Stomach (tissue), 9 donors: ENCODE results near the gene DDX51. TPM values are rescaled to one million over a fixed set of nuclear protein-coding genes. Genes with fewer than 3 reads are reported as not detected.
A peak's percentile ranks its signal among the peaks of the same experiment; 100 is the strongest.

Experiments used
- DNase-seq, 2 donors: peaks; one replicate each; pipeline versions ENCODE4 v3.0.0 to v3.0.0-alpha.2; 2013 to 2019
- H3K27ac ChIP-seq, 5 donors: fragments of 200-600 bp in 4 of 5; sonication (generic) in 4 of 5; one replicate each; pipeline ENCODE4 v1.5.1; 2013 to 2019; ENCODE audit warnings: mild to moderate bottlenecking in 1 of 5, moderate library complexity in 1 of 5
- H3K27me3 ChIP-seq, 3 donors: fragments of 200-600 bp; sonication (generic); one replicate each; pipeline ENCODE4 v1.5.1; 2017 to 2019; ENCODE audit warnings: mixed run types in 1 of 3
- H3K36me3 ChIP-seq, 4 donors: fragments of 200-600 bp; sonication (generic); 1 replicate in 3 of 4; 2 replicates in 1 of 4; pipeline ENCODE4 v1.5.1; 2016 to 2019
- H3K4me1 ChIP-seq, 4 donors: fragments of 200-600 bp; sonication (generic); one replicate each; pipeline ENCODE4 v1.5.1; 2016 to 2019
- H3K4me3 ChIP-seq, 4 donors: fragments of 200-600 bp; sonication (generic) in 3 of 4; one replicate each; pipeline ENCODE4 v1.5.1; 2016 to 2019; ENCODE audit warnings: mild to moderate bottlenecking in 1 of 4
- H3K9me3 ChIP-seq, 4 donors: fragments of 200-600 bp; sonication (generic); one replicate each; pipeline ENCODE4 v1.5.1; 2016 to 2019
- EP300 ChIP-seq: sonication (generic); formaldehyde crosslinking; IDR thresholded peaks from one replicate; pipeline ENCODE4 v1.6.1; 2017; ENCODE audit warnings: antibody characterized with exemption
- POLR2A ChIP-seq, 4 donors: fragments of 450-650 bp; IDR thresholded peaks; one replicate each; pipeline ENCODE4 v1.6.1; 2016; ENCODE audit warnings: antibody characterized with exemption in 4 of 4, control low read depth in 2 of 4, mild to moderate bottlenecking in 1 of 4, moderate library complexity in 1 of 4
- POLR2AphosphoS5 ChIP-seq, 3 donors: sonication (generic); formaldehyde crosslinking; IDR thresholded peaks; one replicate each; pipeline ENCODE4 v1.6.1; 2016; ENCODE audit warnings: antibody characterized with exemption in 3 of 3
- WGBS, 5 donors: extraction: QIAGEN DNeasy Blood & Tissue Kit in 3 of 5; methylation state at CpG; one replicate each; pipeline versions ENCODE4 v1.1.5 to v1.1.7; 2013 to 2018; 5-methylcytosine and 5-hydroxymethylcytosine counted together
- intact Hi-C: fragments of 100-400 bp; cut with DNase I; formaldehyde crosslinking; loops from one replicate; pipeline ENCODE4 v1.15.1; 2023; ENCODE audit warnings: low total_unique reads
- polyA plus RNA-seq, 3 donors: library from polyadenylated mRNA; stranded (reverse); fragments of 200-250 nt; gene quantifications; one replicate each; pipeline ENCODE4 v1.2.3, GENCODE V29; 2013
- total RNA-seq, 5 donors: library from RNA; depleted of rRNA; stranded (reverse); fragments of >200 nt; gene quantifications; one replicate each; pipeline versions ENCODE4 v1.1.0 to v1.2.3, GENCODE V29; 2014 to 2016
- TF ChIP-seq, protein P1 (sequence below), 7 experiments: fragments of 450-650 bp in 4 of 7; fragments of 200-600 bp in 3 of 7; sonication (generic) in 3 of 7; IDR thresholded peaks; one replicate each; pipeline ENCODE4 v1.5.1; 2016 to 2019; ENCODE audit warnings: antibody characterized with exemption in 7 of 7, control low read depth in 2 of 7, mild to moderate bottlenecking in 1 of 7
- donor health status: healthy with polysubstance abuse.
- donor health status: Bipolar disorder and iron deficiency.
- donor health status: healthy.

Gene DDX51
- total and polyA plus RNA-seq, 8 donors = 6.6 to 69.5 (median 13.2) TPM

GRCh38 chr12:132147423-132148367, 3.6 kb upstream of the DDX51 start:
- DNase-seq = no peak
- Histone ChIP-seq H3K9me3 (no peaks in the 10 kb centered on the region), H3K27me3 (no peaks in the 10 kb centered on the region), H3K36me3 (peaks cover 13 to 60% (median 53%) of the 10 kb centered on the region in 4 donors), H3K4me3 (no peak overlapping the region), H3K27ac (no peak overlapping the region), H3K4me1 (peaks cover 18 to 40% (median 27%) of the 10 kb centered on the region in 4 donors)
- WGBS, 5 donors = 90 to 94% (median 93%) methylated on average over 8 to 38 of the region's 38 CpGs
- TF ChIP-seq POLR2A (IDR thresholded peaks at IDR 0.05) (no peak), EP300 (no peak), POLR2AphosphoS5 (IDR thresholded peaks at IDR 0.05) (no peak)
- intact Hi-C loops = no loop called here

GRCh38 chr12:132146772-132147422, 2.8 kb upstream of the DDX51 start:
- no peak for DNase-seq
- TF ChIP-seq EP300 (no peak), POLR2A (IDR thresholded peaks at IDR 0.05) (no peak), POLR2AphosphoS5 (IDR thresholded peaks at IDR 0.05) (no peak)
- TF ChIP-seq, protein P1, sequence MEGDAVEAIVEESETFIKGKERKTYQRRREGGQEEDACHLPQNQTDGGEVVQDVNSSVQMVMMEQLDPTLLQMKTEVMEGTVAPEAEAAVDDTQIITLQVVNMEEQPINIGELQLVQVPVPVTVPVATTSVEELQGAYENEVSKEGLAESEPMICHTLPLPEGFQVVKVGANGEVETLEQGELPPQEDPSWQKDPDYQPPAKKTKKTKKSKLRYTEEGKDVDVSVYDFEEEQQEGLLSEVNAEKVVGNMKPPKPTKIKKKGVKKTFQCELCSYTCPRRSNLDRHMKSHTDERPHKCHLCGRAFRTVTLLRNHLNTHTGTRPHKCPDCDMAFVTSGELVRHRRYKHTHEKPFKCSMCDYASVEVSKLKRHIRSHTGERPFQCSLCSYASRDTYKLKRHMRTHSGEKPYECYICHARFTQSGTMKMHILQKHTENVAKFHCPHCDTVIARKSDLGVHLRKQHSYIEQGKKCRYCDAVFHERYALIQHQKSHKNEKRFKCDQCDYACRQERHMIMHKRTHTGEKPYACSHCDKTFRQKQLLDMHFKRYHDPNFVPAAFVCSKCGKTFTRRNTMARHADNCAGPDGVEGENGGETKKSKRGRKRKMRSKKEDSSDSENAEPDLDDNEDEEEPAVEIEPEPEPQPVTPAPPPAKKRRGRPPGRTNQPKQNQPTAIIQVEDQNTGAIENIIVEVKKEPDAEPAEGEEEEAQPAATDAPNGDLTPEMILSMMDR (IDR thresholded peaks at IDR 0.05) = no peak
- H3K4me1 ChIP-seq = peaks cover 19 to 48% (median 35%) of the 10 kb centered on the region in 4 donors
- H3K36me3 ChIP-seq = peaks cover 12 to 59% (median 52%) of the 10 kb centered on the region in 4 donors
- H3K4me3 ChIP-seq = no peak overlapping the region
- H3K27me3 ChIP-seq = no peaks in the 10 kb centered on the region
- no peaks in the 10 kb centered on the region for H3K9me3 ChIP-seq
- WGBS, 5 donors = 88 to 93% (median 90%) methylated on average over 16 to 19 of the region's 19 CpGs
- H3K27ac ChIP-seq = no peak overlapping the region
- intact Hi-C loops = no loop called here

- intact Hi-C loops = no loop called here
- Histone ChIP-seq H3K36me3 (peaks cover 14 to 59% (median 52%) of the 10 kb centered on the region in 4 donors), H3K9me3 (no peaks in the 10 kb centered on the region), H3K27me3 (no peaks in the 10 kb centered on the region), H3K4me3 (no peak overlapping the region), H3K4me1 (peaks cover 19 to 48% (median 36%) of the 10 kb centered on the region in 4 donors), H3K27ac (no peak overlapping the region)
- no peak for DNase-seq
- 95 to 97% (median 95%) methylated on average over 24 of the region's 24 CpGs for WGBS, 5 donors
- no peak for TF ChIP-seq POLR2A (IDR thresholded peaks at IDR 0.05)
- TF ChIP-seq, protein P1 (IDR thresholded peaks at IDR 0.05) = no peak
- TF ChIP-seq EP300 = no peak
- no peak for TF ChIP-seq POLR2AphosphoS5 (IDR thresholded peaks at IDR 0.05)
Measured at GRCh38 chr12:132146098-132146497, 2.0 kb upstream of the DDX51 start.

GRCh38 chr12:132145334-132145733, 1.2 kb upstream of the DDX51 start:
- no peak for DNase-seq
- peaks cover 20 to 61% (median 54%) of the 10 kb centered on the region in 4 donors for H3K36me3 ChIP-seq

More at GRCh38 chr12:132145334-132145733, 1.2 kb upstream of the DDX51 start:
- intact Hi-C loops = no loop called here
- Histone ChIP-seq H3K9me3 (no peaks in the 10 kb centered on the region), H3K4me3 (peak overlapping the region; percentile 94 to 99 (median 99)), H3K27me3 (no peaks in the 10 kb centered on the region), H3K27ac (peak overlapping the region in 3 of 5 donors; percentile 93 to 95 (median 95)), H3K4me1 (peaks cover 19 to 48% (median 36%) of the 10 kb centered on the region in 4 donors)
- WGBS, 5 donors = 62 to 79% (median 65%) methylated on average over 2 to 7 of the region's 7 CpGs
- TF ChIP-seq POLR2AphosphoS5 (IDR thresholded peaks at IDR 0.05) = no peak
- no peak for TF ChIP-seq EP300
- no peak for TF ChIP-seq POLR2A (IDR thresholded peaks at IDR 0.05)
- TF ChIP-seq, protein P1 (IDR thresholded peaks at IDR 0.05) = no peak
